GM21526 (cell line): ENCODE measurements around the gene TAOK3.
"Not testable (repeated sequence)": the region's sequence is repeated elsewhere in the genome, so short reads cannot be mapped to it uniquely, and the experiment has no call there.

Experiments
- ATAC-seq: cut with Tn5 transposase; IDR thresholded peaks from one replicate; pipeline ENCODE4 v1.9.1; 2021; ENCODE audit warnings: moderate library complexity; ENCODE audit not compliant: unreplicated experiment, low FRiP score

Gene TAOK3

DNA sequence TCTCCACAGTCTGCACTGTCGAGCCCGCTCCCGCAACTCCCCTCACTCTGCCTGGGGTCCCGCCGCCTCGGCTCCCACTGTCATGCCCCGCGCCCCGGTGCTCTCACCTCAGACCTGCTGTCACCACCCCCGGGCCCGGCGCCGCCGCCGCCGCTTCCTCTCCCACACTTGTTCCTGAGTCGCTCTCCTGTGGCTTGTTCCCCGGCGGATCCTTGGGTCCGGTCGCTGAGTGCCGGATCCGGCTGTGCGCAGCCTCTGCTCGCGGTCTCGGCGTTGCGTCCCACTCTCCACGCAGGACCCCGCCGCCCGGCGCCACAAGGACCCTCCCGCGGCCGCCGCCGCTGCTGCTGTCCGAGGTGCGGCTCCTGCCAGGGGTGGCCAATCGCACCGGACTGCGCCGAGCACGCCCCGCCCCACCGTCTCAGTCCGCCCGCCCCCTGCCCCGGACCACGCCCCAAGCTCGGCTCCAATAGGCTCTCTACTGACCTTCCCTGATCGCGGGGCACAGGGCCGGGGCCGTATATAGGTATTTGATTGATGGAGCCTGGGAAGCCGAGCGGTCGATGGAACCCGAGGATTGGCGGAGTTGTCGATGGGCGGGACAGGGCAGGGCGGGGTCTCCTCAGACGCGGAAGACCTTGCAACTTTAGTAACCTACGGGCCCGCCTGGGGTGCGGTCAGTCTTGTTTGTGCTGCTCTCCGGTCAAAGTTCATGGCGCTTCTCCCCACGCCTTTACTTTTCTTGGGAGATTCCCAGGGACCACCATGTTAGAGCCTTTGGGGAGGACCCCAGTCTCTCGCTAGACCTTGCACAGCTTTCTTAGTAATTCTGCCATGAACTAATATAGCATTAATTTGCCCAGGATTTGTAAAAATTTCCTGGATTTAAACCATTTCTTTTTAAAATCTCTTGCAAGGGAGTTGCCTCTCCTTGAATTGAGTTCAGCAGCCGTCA is at the start of gene TAOK3:
Gene TAOK3 (minus strand): TSS at position 367 of the 955 bp plus-strand sequence. CDS start 117,340 bp downstream, outside the sequence.
- ATAC-seq, result peak; percentile 81

DNA sequence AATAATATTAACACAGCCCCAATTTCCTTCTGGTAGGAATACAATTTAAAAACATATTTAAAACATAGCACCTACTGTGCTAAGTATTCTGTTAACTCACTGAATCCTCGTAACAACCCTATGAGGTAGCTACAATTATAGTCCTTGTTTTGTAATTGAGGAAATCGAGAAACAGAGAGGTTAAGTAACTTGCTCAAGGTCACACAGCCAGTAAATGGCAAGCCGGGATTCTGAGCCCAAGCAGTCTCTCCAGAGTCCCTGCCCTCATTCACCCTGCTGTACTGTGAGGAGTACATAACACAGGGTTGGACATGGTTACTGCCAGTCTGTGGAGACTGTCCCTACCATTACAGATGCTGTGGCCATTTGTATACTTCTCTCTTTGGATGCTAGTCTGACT is 48.0 kb upstream of the TAOK3 start:
- no peak for ATAC-seq

DNA sequence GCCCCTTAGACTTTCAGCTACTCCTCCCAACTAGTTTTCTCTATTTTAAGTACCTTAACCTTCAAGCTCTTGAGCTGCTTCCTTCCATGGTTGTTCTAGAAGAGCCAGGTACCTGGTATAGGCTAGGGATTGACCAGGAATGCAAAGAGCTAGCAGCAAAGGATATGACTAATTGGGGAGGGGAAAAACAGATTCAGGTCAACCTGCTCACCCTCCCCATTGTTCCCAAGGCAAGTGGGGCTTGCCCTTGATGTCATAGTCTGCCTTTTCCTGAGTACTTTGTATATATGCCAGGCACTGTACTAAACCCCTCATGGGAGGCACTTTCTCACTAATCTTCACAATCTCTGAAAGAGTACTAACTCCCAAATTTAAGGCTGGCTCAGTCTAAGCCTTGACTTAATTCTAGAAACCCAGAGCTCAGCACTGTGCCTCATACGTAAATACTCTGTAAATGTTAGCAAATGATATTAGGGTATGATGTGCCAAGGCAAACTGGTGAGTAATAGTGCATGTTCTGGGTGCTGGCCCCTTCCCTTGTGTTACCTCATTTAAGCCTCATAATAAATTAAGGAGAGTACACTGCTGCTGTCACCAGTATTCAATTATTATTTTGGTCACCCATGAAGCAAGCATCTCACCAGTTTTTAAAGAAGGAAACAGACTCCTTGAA is 45.8 kb upstream of the TAOK3 start:
- no peak for ATAC-seq

DNA sequence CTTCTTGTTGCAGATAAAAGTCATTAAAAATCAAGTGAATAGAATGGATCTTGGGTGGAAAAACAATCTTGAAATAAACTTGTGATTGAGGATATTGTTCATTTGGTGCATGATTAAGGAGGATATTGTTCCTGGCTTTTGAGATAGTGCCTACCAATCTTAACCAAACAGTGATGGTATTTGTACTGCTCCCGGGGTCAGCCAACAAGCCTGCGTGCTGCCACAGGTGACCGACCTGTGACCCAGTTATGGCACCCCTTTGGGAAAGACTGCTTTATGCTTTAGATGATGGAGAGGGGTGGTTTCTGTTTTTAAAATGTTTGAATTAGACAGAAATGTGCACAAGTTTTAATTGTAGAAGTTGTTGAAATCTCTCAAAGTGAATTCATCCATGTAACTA is 45.2 kb upstream of the TAOK3 start:
- ATAC-seq, result no peak

DNA sequence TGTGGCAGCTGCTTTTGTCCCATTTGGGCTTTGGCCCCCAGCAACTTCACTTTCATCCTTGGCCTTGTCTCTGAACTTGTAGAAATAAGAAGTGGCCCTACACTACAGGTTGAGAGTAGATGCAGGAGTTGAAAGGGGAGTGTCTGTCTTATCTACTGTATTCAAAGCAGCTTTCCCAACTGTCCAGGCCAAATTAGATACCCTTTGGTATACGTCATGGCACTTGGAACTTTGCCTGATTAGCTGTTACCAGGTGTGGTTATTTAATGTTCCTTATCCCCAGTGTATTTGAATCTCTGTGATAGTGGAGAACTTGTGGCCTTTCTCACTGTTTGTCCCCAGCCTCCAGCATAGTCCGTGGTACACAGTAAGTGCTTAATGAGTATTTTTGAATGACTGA is 37.1 kb upstream of the TAOK3 start:
- no peak for ATAC-seq

DNA sequence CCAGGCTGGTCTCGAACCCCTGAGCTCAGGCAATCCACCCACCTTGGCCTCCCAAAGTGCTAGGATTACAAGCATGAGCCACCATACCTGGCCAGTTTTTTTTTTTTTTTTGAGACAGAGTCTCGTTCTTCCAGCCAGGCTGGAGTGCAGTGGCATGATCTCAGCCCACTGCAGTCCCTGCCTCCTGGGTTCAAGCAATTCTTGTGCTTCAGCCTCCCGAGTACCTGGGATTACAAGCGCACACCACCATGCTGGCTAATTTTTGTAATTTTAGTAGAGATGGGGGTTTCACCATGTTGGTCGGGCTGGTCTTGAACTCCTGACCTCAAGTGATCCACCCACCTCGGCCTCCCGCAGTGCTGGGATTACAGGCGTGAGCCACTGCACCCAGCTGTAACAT is 35.5 kb upstream of the TAOK3 start:
- not testable (repeated sequence) for ATAC-seq

DNA sequence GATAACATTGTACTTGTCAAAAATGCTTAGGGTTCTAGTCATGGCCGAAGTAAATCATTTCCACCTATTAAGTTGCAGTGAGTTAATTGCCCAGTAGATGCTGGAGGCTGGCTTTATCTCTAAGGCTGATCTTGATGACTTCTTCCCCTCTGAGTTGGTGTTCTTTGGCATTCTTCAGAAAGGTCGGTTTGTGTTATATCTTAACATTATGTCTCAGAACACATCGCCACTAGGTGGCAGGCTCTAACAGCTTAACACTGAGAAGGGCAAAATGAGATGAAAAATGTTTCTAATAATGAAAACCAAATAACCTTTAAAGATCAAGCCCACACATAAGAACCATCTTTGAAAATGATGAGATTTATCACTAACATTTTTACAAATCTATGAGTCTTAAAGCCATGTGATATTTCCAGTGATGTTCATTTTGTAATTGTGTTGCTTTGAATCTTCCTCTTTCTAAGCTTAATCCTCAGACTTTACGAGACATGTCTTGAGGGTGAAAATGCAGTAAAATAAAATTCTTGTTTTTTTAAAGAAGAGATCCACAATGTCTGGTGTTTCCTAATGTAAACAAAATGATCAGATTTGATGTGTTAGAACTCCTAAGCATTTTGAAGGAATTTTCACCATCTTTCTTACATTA is 32.3 kb upstream of the TAOK3 start:
- no peak for ATAC-seq

DNA sequence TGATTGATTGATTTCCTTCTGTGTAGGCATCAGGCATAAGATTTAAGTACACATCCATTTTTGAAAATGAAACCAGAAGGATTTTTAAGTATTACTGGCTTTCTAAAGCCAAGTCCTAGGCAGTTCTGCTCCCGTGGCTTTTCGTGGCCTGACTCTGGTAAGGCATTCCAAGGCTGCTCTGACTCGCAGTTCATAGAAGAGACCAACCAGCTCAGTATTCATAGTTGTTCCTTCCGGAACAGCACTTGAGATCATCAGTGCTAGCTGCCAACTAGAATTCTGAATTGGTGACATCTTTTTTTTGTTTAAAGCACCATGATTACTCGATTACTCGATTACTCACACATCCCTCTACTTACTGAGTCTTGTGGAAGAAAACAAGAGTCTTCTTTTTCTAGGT is 29.5 kb upstream of the TAOK3 start:
- no peak for ATAC-seq

DNA sequence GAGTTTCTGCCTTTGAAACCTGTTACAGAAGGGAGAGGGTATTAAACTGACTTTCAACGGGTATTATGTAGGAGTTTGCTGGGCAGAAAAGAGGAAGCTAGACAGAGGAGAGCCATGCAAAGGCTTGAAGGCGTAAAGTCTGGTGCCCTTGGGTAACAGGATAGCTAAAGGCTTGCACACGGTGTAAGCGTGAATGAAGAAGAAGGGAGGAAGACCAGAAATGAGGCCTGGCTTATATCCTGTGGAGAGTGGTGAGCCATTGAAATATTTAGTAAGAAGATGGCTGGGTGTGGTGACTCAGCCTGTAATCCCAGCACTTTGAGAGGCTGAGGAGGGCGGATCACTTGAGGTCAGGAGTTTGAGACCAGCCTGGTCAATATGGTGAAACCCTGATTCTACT is 26.2 kb upstream of the TAOK3 start:
- no peak for ATAC-seq

DNA sequence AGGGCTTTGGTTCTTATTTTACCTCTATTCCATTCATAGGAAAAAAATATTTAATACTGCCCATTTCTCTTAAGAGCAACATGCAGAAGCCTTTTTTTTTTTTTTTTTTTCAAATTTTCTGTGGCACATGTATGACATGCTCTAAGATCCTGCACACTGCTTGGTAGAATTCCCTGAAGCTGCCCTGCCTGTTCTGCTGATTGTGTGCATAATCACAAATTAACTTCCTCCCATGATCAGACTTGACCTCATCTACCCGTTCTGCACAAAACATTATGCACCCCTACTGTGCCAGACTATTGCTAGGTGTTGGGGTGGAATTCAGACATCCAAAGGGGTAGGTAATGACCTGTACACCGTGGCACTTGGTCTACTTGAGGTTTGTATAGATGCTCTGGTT is 25.8 kb upstream of the TAOK3 start:
- ATAC-seq, result no peak

DNA sequence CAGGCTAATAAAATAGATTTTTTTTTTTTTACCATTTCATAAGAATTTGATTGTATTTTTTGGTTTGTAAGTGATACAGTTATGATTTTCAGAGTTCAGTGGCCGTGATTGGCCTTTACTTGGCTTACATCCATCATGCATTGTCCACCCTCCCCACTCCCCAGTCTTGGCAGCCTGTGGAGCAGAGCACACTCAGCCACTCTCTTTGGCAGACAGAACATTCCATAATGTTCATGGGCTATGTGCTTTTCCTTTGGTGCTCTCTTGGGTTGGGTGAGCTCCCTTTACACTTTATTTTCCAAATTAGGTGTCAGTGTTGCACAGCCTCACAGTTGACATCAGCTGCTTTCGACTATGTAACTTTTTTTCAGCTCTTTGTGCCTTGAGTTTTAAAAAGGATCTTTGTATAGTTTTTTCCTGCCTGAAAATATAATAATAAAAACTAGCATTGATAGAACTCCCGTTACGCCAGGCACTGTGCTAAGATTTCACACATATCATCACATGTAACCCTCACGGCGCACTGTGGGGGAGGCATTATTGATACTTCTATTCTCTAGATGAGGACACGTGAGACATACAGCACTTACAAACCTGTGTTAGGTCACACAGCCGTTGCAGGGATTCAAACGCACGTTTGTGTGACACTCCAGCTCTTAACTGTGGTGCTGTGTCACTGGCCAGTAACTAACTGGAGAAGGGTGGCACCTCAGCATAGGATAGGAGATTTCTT is 25.2 kb upstream of the TAOK3 start:
- no peak for ATAC-seq

DNA sequence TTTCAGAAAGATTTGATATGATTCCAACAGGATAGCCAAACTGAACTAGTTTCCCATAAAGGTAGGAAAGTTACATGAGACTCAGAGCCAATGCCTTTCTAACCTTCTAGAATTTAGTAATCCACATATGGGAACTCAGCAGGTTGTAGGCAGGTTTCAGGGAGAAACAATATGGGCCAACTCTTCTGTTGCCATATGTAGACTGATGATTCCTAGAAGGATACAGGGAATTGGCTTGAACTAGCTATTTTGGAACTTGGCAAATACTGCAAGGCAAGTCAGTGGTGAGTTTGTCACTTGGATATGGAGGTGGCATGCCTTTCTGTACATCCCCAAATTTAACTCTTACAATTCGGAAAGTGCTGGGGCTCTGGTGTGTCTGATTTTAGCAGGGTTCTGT is 19.1 kb upstream of the TAOK3 start:
- no peak for ATAC-seq

DNA sequence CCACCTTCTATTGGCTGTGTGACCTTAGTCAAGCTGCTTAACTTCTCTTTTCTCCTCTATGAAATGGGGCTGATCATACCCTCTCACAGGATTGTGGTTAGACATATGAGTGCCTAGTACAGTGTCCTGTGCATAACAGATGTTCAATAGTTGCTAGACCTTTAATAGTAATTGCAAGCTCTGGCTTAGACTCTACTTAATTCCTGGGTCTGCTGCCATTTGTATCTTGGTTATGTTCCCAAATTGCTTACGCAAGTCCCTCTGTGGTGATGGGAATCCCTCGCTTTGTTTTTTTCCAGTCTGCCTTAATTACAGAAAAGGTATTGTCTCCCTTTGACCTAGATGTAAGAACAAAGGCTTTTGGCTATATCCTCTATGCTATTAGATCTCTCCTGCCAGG is 18.7 kb upstream of the TAOK3 start:
- no peak for ATAC-seq

DNA sequence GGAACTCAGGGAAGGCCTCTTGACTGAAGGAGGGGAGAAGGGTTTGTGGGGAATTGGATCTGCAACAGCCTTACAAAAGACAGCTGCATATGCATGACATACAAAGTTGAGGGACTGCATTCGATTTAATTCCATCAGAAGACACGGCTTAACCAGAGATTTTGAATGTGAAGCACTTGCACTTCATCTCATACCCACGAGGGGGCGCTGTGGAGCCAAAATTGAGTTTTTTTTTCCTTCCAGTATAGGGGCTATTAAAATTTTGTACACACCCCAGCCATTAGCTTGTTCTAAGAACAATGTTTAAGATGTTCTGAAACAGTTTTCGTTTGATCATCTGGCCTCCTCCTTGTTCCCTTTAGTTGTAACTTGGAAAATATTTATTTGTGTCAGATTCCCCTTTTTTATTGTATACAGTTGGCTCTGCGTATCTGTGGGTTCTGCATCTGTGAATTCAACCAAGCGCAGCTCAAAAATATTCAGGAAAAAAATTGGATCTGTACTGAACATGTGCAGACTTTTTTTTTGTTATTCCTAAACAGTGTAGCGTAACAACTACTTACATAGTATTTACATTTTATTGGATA is 5.3 kb upstream of the TAOK3 start:
- no peak for ATAC-seq

DNA sequence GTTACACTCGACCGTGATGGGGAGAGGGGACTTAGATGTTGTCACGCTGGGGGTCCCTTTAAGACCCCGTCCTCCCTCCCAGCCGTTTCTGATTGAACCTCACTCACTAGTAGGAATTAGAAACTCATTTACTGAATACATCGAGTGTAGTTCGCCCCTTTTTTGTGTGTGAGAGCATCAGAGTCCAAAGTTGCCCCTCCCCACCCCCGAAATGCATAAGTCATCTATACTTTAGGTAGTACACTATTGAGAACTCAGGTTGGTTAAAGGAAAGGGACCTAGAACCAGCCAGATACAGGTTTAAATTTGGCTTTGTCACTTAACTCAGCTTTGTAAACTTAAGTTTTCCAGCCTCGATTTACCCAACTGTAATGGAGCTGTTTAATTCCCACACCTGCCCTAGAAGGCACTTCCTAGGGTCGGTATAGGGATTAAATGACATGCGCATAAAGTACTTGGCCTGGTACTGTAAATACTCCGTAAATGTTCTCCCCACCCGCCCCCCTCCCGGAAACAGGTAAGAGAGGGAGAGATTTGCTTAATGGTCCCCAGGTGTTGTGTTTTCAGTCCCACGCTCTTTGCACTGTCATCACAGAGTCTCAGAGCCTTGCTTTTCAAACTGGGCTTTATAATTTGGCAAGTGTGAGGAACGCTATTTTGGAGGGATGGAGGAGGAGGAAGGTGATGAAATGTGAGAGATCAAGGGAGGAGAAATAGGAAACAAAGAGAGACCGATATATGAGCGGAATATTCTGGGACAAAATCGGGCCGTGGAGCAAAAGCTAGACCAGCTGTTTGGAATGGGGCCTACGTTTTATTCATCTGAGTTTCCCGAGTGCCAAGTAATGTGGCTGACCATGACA is 4.5 kb upstream of the TAOK3 start:
- no peak for ATAC-seq

DNA sequence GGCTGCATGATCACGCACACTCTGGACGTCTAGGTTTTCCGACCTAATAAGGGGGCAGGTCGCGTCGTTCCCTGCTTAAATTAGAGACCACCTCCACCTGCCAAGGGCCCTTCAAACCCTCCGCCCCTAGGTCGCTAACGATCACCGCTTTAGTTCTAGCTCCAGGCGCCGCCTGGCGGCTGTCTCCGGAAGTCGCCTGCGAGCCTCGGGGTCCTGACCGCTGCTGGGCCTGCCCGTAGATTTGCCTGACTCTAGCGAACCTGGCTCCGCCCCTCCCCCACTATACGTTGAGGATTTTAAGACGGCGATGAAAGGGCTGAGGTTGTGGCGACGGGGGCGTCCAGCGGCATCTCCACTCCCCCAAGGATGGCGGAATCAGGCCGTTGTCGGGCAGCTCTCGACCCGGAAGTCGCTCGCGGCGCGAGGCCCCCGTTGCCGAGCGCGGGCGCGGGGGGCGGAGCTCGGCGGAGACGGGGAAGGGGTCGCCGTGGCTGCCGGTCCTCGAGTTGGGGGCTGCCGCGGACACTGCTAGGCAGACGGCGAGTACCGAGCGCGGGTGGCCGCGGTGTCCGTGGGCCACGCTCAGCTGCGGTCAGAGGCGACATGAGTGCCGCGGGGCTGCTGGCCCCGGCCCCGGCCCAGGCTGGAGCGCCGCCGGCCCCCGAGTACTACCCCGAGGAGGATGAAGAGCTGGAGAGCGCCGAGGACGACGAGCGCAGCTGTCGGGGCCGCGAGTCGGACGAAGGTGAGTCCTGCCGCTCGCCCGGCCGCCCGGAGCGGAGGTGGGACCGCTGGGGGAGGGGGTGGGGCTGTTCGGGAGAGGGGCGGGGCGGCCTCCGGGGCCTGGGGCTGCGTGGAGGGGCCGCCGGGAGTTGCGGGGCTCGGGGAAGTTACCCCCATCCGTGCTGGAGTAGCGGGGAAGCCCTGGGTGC is 3.6 kb upstream of the TAOK3 start, which contains the start of gene SUDS3:
Gene SUDS3 (plus strand): TSS at position 467 of the 932 bp plus-strand sequence. CDS start 137 bp downstream, at position 604.
- ATAC-seq, result no peak

DNA sequence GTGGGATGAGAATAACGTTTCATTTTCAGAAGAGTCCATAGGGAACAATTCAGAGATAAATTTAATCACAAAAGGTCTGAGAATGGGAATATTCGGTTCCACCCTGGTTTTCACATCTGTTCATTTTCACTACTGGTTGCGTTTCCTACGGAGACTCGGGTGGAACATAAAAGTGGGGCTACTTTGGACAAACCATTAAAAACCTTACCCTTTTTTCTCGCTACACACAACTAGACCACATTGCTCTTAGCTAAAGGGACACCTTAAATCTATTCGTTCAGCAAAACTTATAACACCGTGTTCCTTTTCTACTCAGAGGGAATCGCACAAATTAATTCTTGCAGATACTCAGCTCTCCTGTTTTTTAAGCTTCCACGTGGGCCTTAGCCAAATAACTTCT is 2.6 kb upstream of the TAOK3 start:
- ATAC-seq, result no peak

DNA sequence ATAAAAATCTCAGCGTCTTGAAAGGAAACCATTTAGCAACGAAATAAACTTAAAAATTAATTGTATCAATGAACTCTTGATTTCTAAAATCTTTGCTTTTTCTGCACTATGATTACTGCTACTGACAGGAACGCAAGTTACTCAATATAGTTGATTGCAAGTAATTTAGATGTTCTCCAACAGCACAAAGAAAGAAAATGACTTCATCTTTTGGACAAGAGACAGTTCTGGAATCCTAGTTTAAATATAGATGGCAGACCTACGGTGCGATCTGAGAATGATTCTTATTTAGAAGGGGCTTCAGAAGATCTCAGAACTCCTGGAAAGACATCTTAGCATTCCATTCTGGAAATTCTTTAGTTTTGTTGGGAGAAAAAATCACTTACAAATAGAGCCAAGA is 2.2 kb upstream of the TAOK3 start:
- ATAC-seq, result no peak
